IPS-20b (cell line): ENCODE results near the gene SLC8A2.

Experiments used
- H3K27ac ChIP-seq: one replicate; pipeline ENCODE4 v1.5.1; 2013; ENCODE audit warnings: low read length
- H3K27me3 ChIP-seq: 2 replicates; pipeline ENCODE4 v1.6.1; 2013; ENCODE audit warnings: mild to moderate bottlenecking, low read length, inconsistent platforms; ENCODE audit not compliant: insufficient read depth
- H3K36me3 ChIP-seq: 2 replicates; pipeline ENCODE4 v1.6.1; 2013; ENCODE audit warnings: low read depth, mild to moderate bottlenecking, inconsistent platforms, low read length, moderate library complexity; ENCODE audit not compliant: insufficient read depth
- H3K4me1 ChIP-seq: 2 replicates; pipeline ENCODE4 v1.6.1; 2013; ENCODE audit warnings: mild to moderate bottlenecking, control low read depth, inconsistent platforms, low read length, moderate library complexity; ENCODE audit not compliant: insufficient read depth
- H3K4me3 ChIP-seq: 2 replicates; pipeline ENCODE4 v1.5.1; 2013; ENCODE audit warnings: mild to moderate bottlenecking, low read length, inconsistent platforms
- H3K9ac ChIP-seq: 2 replicates; pipeline ENCODE4 v1.6.1; 2013; ENCODE audit warnings: low read depth, mild to moderate bottlenecking, inconsistent platforms, low read length, moderate library complexity
- H3K9me3 ChIP-seq: 2 replicates; pipeline ENCODE4 v1.6.1; 2013; ENCODE audit warnings: mild to moderate bottlenecking, low read depth, low read length, inconsistent platforms; ENCODE audit not compliant: insufficient read depth

SLC8A2 gene

DNA sequence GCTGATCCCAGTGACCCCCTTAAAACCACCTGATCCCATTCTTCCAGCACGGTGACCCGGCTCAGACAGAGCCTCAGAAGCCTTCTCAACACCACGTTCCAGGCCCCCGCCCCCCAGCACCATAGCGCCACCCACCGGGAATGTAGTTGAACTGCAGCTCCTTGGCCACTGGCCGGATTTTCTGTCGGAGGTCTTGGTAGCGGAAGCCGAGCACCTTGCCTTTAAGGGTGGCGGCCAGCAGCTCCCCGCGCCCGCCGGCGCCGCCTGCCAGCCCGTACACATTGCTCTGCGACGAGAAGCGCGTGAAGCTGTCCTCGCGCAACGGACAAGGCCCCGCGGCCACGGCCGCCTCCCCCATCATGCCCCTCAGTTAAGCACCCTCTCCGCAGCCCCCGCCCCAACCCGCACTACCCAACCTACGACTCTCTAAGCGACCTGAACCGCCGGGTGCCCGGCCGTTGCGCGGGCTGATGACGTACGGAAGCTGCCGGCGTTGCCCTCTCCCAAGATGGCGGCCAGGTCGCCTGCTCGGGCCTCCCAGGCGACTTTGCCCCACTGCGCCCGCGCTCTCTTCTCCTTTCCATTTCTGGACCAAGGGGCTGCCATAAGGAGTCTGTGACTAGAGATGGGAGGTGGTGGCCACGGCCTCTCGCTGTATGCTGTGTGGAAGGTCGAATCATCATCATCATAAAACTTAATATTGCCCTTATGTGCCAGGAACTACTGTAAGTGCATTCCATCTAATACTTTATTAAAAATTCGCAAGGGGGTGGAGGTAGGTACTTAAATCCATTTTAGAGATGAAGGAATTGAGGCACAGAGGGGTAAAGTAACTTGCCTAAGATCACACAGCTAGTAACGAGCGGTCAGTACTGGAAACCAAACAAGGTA is 12.4 kb upstream of the SLC8A2 start, which contains the start of gene KPTN:
Gene KPTN, minus strand, starts transcription at position 420 of the 891 bp plus-strand sequence. Its CDS starts 59 bp downstream, at position 361.
- Histone ChIP-seq H3K27ac (peak within 1 kb of the TSS; percentile 89), H3K4me1 (no peaks in the 10 kb centered on the region), H3K9me3 (no peaks in the 10 kb centered on the region), H3K36me3 (no peaks in the 10 kb centered on the region), H3K27me3 (peaks cover 5% of the 10 kb centered on the region; the same call in 1 of the 2 replicates), H3K4me3 (peak within 1 kb of the TSS; percentile 83), H3K9ac (peak within 1 kb of the TSS; percentile 90)

GRCh38 chr19:47483200-47483599 is 11.5 kb upstream of the SLC8A2 start:
- no peaks in the 10 kb centered on the region for H3K4me1 ChIP-seq
- H3K27ac ChIP-seq = no peak overlapping the region
- H3K9me3 ChIP-seq = no peaks in the 10 kb centered on the region
- no peak overlapping the region for H3K9ac ChIP-seq
- H3K27me3 ChIP-seq = peaks cover 5% of the 10 kb centered on the region; the same call in 1 of the 2 replicates
- H3K4me3 ChIP-seq = peak overlapping the region; percentile 83
- H3K36me3 ChIP-seq = no peaks in the 10 kb centered on the region

GRCh38 chr19:47481460-47482052 is 9.9 kb upstream of the SLC8A2 start:
- Histone ChIP-seq H3K27ac (no peak overlapping the region), H3K4me1 (no peaks in the 10 kb centered on the region), H3K9ac (no peak overlapping the region), H3K36me3 (no peaks in the 10 kb centered on the region), H3K9me3 (no peaks in the 10 kb centered on the region), H3K27me3 (peaks cover 5% of the 10 kb centered on the region; the same call in 1 of the 2 replicates), H3K4me3 (no peak overlapping the region)

DNA sequence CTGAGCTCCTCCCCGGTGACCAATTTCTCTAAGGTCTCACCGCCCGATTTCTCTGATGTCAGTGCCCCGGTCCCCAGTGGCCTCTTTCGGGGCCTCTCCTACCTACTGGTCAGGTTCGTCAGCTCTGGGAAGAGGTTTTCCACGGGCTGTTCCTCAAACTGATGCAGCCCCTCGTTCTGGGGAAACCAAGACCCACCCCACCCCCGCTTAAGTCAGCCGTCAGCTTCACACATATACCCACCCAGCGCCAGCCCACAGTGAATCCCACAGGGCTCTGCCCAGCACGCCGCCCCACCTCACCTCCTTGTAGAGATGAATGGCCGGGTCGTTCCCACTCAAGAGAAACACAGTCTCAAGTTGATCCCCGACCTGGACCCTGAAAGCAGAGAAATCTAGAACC is 9.0 kb upstream of the SLC8A2 start:
- Histone ChIP-seq H3K4me3 (peak overlapping the region; percentile 65), H3K4me1 (no peaks in the 10 kb centered on the region), H3K9me3 (no peaks in the 10 kb centered on the region), H3K9ac (no peak overlapping the region), H3K36me3 (0 out of 2 replicates have a peak, but pooled peaks cover under 1% of the 10 kb centered on the region), H3K27ac (no peak overlapping the region), H3K27me3 (peaks cover 5% of the 10 kb centered on the region; the same call in 1 of the 2 replicates)

DNA sequence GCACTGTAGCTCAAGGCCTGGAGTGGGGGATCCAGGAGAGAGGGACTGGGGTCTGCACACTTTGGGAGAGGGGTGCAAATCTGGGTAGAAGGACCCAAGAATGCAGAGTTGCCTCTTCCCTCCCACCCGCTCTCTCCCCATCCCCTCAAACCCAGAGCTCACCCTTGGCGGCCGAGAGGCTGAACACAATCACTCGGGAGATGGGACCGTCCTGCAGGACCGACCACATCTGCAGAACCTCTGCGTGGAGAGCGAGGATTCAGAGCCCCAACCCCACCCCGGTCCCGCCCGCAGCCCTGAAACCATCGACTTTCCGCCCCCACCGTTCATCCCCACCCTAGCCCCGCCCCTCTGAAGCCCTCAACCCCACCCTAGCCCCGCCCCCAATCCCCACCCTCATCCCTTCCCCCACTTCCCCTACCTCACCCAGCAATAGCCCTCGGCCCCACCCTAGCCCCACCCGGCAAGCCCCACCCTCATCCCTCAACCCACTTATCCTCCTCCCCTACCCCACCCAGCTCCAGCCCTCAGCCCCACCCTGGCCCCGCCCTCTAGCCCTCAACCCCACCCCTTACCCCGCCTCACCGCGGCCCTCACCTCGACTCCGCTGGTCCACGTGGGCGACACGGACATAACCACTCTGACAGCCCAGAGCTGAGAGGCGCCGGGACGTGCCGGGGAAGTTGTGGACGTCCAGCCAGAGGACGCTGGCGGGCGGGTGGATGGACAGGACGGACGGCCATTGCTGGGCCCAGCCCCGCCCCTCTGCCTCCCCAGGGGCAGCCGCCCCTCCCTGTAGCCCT is 8.2 kb upstream of the SLC8A2 start:
- H3K27me3 ChIP-seq = peaks cover 5% of the 10 kb centered on the region; the same call in 1 of the 2 replicates
- H3K27ac ChIP-seq = no peak overlapping the region
- H3K4me3 ChIP-seq = peak overlapping the region; percentile 83
- H3K36me3 ChIP-seq = 0 out of 2 replicates have a peak, but pooled peaks cover 3% of the 10 kb centered on the region
- no peaks in the 10 kb centered on the region for H3K9me3 ChIP-seq
- no peaks in the 10 kb centered on the region for H3K4me1 ChIP-seq
- H3K9ac ChIP-seq = peak overlapping the region; percentile 70; the same call in 1 of the 2 replicates

- H3K9me3 ChIP-seq = no peaks in the 10 kb centered on the region
- H3K9ac ChIP-seq = no peak overlapping the region
- H3K27me3 ChIP-seq = peaks cover 5% of the 10 kb centered on the region; the same call in 1 of the 2 replicates
- H3K4me3 ChIP-seq = no peak overlapping the region
- no peak overlapping the region for H3K27ac ChIP-seq
- H3K4me1 ChIP-seq = no peaks in the 10 kb centered on the region
- 0 out of 2 replicates have a peak, but pooled peaks cover 3% of the 10 kb centered on the region for H3K36me3 ChIP-seq
Observed at GRCh38 chr19:47476438-47476972, 4.8 kb upstream of the SLC8A2 start.

- Histone ChIP-seq H3K9me3 (no peaks in the 10 kb centered on the region), H3K36me3 (0 out of 2 replicates have a peak, but pooled peaks cover 3% of the 10 kb centered on the region), H3K27me3 (peaks cover 9% of the 10 kb centered on the region), H3K9ac (no peak overlapping the region), H3K4me3 (no peak overlapping the region), H3K27ac (no peak overlapping the region), H3K4me1 (peaks cover 5% of the 10 kb centered on the region; the same call in 1 of the 2 replicates)
Observed at GRCh38 chr19:47475465-47475864, 3.8 kb upstream of the SLC8A2 start.

DNA sequence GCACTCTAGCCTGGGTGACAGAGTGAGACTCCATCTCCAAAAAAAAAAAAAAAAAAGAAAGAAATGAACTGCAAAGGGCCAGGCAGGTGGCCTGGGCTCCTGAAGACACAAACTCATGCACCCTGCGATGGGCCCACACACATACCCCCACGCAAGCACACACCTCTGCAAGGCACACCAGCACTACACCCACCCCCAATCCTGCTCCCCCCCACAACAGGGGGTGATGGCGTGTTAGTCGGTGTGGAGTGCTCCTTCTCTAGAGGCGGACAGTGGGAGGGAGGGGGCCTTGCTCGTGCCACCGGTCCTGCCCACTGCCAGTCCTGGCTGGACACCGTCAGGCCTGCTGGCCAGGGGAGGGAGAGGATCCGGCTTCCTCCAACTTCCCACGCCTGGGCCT is 1.6 kb upstream of the SLC8A2 start:
- Histone ChIP-seq H3K4me3 (no peak overlapping the region), H3K9me3 (no peaks in the 10 kb centered on the region), H3K27me3 (peaks cover 22% of the 10 kb centered on the region)

GRCh38 chr19:47471381-47471732 is 336 bp downstream of the SLC8A2 start:
- Histone ChIP-seq H3K36me3 (0 out of 2 replicates have a peak, but pooled peaks cover 3% of the 10 kb centered on the region), H3K9ac (peak overlapping the region; percentile 48; the same call in 1 of the 2 replicates), H3K4me1 (peaks cover 5% of the 10 kb centered on the region; the same call in 1 of the 2 replicates), H3K27me3 (peaks cover 22% of the 10 kb centered on the region), H3K27ac (no peak overlapping the region), H3K4me3 (peak overlapping the region; percentile 78), H3K9me3 (no peaks in the 10 kb centered on the region)

More for the DNA sequence above, 1.6 kb upstream of the SLC8A2 start:
- H3K4me1 ChIP-seq = peaks cover 5% of the 10 kb centered on the region; the same call in 1 of the 2 replicates
- H3K27ac ChIP-seq = no peak overlapping the region
- H3K9ac ChIP-seq = no peak overlapping the region
- 0 out of 2 replicates have a peak, but pooled peaks cover 3% of the 10 kb centered on the region for H3K36me3 ChIP-seq

- no peaks in the 10 kb centered on the region for H3K9me3 ChIP-seq
- H3K4me3 ChIP-seq = peak overlapping the region; percentile 78
- 0 out of 2 replicates have a peak, but pooled peaks cover 3% of the 10 kb centered on the region for H3K36me3 ChIP-seq
- no peak overlapping the region for H3K9ac ChIP-seq
- H3K27me3 ChIP-seq = peaks cover 22% of the 10 kb centered on the region
- H3K4me1 ChIP-seq = peaks cover 5% of the 10 kb centered on the region; the same call in 1 of the 2 replicates
- no peak overlapping the region for H3K27ac ChIP-seq
Observed at GRCh38 chr19:47470447-47471195, 1.1 kb downstream of the SLC8A2 start.
